ENCODE measurements around the gene NAV3. TPM values are rescaled to one million over a fixed set of nuclear protein-coding genes. Genes with fewer than 3 reads are reported as not detected.

NAV3 gene
- total RNA-seq, 1 donor from 2014 or later, result 16.5 TPM

GRCh38 chr12:77842430-77842829, 11.7 kb downstream of the NAV3 start:
- no peak for DNase-seq (ENCODE audit: extremely low read depth, low read depth, low spot score)

- peak; percentile 75 for DNase-seq (ENCODE audit: extremely low read depth, low read depth, low spot score)
Measured at GRCh38 chr12:77845831-77846230, 15.1 kb downstream of the NAV3 start.

DNA sequence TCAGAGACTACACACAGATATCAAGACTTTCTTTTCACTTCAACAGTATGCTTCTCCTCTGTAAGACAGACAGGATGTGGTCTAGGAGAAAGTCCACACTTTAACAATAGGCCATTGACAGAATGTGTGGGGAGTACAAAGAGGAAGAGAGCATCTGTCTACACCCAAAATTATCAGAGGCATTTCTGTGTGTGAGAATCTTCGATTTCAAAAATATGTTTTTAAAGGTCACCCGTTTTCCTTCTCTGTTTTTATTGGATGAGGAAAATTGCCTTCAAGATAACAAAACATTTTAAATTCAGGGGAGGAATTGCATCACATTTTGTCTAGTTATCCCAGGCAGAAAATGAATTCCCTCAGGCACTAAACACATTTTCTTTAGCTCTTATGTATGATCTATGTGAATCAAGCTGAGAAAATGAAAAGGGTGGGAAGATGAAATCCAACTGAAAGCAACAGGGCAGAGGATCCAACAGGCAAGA, 16.4 kb downstream of the NAV3 start:
- no peak for DNase-seq (ENCODE audit: extremely low read depth, low read depth, low spot score)

- no peak for DNase-seq (ENCODE audit: extremely low read depth, low read depth, low spot score)
Measured at GRCh38 chr12:77847680-77848431, 17.2 kb downstream of the NAV3 start.

GRCh38 chr12:77850129-77850528, 19.4 kb downstream of the NAV3 start:
- DNase-seq (ENCODE audit: extremely low read depth, low read depth, low spot score), result no peak

DNA sequence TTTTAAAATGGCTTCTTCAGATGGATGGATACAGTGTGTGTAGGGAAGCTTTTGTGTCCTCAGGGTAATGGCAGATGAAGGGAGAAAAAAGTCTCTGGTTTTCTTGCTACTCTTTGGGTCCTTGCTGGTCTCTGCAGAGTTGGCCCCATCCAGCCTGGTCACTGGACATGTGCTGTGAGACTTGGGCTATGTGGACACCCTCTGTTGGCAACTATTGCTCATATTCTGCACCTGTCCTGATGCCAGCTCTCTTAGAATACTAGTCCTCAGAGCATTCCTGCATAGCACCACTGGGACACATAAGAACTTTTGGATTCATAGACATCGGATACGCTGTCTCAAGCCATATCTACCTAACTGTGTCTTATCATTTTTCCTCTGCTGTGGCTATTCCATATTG, 20.0 kb downstream of the NAV3 start:
- no peak for DNase-seq (ENCODE audit: extremely low read depth, low read depth, low spot score)

DNA sequence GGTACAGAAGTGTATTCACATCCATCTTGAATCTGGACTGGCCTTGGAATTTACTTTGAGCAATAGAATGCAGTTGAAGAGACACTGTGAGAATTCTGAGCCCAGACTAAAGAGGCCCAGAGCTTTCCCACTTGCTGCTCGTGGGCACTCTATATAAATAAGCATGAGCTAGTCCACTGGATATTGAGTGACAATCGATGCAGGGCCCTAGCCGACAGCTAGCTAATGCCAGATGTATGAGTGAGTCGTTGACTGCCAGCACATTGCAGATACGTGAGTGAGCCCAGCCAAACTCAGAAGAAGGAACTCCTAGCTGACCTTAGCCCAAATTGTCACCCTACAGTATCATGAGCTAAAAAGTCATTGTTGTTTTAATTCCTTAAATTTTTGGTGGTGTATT, 24.9 kb downstream of the NAV3 start:
- DNase-seq (ENCODE audit: extremely low read depth, low read depth, low spot score), result no peak

DNA sequence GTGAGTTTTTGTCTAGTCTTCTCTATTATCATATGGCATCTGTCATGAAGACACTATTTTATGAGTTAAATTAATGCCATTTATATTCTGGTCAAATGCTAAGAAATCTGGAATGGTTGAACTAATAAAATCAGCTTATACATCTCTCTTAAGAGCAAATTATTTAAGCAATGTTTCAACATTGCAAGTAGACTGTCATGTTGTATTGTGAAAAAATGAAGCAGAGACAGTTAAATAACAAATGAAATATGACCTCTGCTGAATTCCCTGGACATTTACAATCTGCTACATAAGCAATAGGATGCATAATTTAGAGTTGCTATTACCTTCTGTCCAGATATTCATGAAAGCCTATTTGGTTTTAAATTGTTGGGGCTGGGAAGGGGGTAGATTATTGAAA, 30.6 kb downstream of the NAV3 start:
- no peak for DNase-seq (ENCODE audit: extremely low read depth, low read depth, low spot score)

DNA sequence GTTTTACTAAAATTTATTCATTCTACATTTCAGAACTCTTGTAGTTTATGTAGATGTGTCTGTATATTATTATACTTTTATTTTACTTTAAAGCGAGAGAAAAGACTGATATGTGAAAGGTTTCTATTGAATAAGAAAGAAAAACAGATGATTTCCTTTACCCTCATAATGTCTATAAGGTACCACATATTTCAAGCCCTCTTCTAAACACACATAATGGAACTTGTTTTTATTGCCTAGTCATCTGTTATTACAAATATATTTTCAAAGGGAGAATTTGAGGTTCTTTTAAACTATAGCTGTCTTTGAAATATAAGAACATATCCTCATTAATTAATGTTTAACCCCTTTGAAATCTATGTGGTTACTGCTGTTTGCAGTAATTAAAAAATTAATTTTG, 34.5 kb downstream of the NAV3 start:
- DNase-seq (ENCODE audit: extremely low read depth, low read depth, low spot score), result no peak

GRCh38 chr12:77878901-77879300, 48.2 kb downstream of the NAV3 start:
- DNase-seq (ENCODE audit: extremely low read depth, low read depth, low spot score), result no peak

DNA sequence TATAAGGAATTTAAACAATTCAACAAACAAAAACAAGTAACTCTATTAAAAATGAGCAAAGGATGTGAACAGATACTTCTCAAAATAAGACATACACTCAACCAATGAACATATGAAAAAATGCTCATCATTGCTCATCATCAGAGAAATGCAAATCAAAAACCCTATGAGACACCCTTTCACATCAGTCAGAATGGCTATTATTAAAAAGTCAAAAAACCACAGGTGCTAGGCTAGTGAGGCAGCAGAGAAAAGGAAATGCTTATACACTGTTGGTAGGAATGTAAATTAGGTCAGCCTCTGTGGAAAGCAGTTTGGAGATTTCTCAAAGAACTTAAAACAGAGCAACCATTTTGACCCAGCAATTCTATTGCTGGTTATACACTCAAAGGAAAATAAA, 52.0 kb downstream of the NAV3 start:
- no peak for DNase-seq (ENCODE audit: extremely low read depth, low read depth, low spot score)

DNA sequence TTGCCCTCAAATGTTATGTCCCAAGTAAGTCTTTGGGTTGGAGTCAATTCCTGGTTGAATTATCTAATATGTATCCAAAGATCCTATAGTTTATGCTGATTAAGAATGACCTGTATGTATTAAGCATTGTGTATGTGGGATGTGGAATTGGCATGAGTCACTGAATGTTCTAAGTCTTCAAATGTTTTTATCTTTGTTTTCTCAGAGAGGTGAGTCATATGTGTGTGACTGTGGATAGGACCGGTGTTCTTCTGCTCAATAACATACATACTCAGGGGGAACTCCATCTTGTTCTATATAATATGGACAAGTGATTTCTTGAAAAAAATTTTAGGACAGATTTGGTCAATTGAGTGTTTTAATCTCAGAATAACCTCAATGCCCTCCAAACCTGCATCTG, 57.9 kb downstream of the NAV3 start:
- DNase-seq (ENCODE audit: extremely low read depth, low read depth, low spot score), result peak; percentile 93

- DNase-seq (ENCODE audit: extremely low read depth, low read depth, low spot score), result no peak
Measured at GRCh38 chr12:77891518-77892147, 60.9 kb downstream of the NAV3 start.

- peak; percentile 33 for DNase-seq (ENCODE audit: extremely low read depth, low read depth, low spot score)
Measured at GRCh38 chr12:77893918-77894317, 63.2 kb downstream of the NAV3 start.

- DNase-seq (ENCODE audit: extremely low read depth, low read depth, low spot score), result no peak
Measured at GRCh38 chr12:77894556-77894955, 63.9 kb downstream of the NAV3 start.

DNA sequence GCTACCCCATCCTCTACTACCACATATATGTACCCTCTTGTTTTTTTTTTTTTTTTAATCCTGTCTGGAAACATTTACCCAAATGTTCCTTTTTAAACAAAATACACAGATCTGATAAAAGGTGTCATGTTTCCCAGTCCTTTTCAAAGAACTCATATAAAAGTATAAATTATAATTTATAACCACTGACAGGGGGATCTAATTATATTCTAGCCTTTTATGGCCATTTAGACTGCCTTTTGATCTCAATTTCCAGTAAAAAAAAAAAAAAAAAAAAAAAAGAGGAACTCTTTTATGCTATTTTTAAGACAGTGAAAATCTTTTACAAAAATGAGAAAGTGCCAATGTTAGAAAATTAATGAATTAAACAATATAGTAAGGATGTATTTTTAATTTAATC, 65.0 kb downstream of the NAV3 start:
- DNase-seq (ENCODE audit: extremely low read depth, low read depth, low spot score), result no peak

GRCh38 chr12:77907936-77908335, 77.2 kb downstream of the NAV3 start:
- DNase-seq (ENCODE audit: extremely low read depth, low read depth, low spot score), result no peak

DNA sequence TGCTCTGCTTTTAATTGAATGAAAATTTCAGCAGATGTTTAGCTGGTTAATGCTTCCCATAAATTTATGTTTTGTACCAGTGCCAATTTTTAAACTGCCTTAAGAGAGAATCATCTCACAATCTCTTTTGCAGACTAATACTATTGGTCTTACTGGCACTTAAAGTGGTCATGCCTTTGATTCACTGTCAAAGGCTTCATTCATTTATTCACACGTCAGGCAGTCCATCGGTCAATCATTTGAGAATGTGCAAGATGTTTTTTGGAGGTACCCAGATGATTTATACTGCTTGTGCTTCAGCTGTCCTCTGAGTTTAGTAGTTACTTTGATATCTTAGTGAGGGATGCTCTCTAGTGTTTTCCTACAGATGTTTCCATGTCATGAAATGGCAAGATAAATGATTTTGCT, 83.4 kb downstream of the NAV3 start:
- no peak for DNase-seq (ENCODE audit: extremely low read depth, low read depth, low spot score)

DNA sequence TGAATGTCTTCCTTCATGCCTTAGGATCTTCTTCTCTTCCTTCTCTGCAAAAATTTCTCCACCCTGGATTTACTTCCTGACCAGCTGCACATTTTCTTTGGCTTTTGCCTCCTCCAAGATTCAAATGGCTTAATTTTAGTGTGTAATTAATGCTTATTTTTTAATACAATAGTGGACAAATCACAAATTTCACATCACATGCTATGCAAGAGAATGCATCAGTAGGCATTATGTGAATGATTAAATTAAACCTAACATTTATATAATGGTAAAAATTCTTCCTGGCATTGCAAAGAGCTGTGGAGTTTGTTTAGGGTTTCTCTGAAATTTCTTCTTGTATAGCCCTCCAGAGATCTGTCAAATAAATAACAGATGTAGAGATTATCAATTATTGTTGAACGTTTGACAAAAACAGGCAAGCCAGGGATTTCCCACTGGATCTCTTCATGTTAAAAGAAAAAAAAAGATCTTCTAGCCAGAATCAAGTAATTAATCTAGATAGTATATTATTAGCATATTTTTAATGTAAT, 84.4 kb downstream of the NAV3 start:
- no peak for DNase-seq (ENCODE audit: extremely low read depth, low read depth, low spot score)

DNA sequence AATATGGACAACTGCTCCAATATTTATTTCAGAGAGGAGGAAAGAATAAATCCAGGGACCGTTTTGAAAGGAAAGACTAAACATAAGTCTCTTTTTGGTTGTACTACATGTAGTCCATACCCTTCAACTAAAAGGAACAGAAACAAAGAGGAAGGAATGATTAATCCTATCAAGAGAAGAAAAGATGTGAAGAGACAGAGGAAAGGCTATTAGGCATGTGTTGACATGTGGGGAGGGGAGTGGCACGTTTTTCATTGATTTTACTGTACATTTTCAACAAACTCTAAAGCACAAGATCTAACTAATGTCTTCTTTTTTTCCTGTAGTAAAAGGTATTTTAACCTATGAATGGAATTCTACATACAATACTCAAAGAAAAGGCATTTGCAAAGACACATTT, 85.6 kb downstream of the NAV3 start:
- DNase-seq (ENCODE audit: extremely low read depth, low read depth, low spot score), result no peak

- no peak for DNase-seq (ENCODE audit: extremely low read depth, low read depth, low spot score)
Measured at GRCh38 chr12:77918046-77918445, 87.4 kb downstream of the NAV3 start.

DNA sequence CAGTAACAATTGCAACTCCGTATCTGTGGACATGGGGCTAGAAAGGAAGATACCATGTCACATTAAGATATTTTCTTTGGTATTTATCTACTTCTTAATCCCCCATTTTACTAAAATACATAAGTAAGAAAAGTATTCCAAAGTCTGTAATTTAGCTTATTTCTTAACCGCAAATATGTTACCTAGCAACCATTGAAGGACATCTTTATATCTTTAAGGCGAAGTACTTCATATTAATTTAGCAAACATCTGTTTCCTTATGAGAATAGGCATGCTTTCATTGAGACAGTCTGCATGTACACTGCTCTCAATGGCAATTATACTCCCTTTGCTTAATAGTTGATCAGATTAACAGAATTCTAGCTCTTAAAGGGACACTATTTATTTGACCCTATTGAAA, 88.8 kb downstream of the NAV3 start:
- no peak for DNase-seq (ENCODE audit: extremely low read depth, low read depth, low spot score)

All from glomerular endothelial cell (primary cell).